GM21367 (cell line): ENCODE data around the gene S1PR2.
"Not testable (repeated sequence)": the region's sequence is repeated elsewhere in the genome, so short reads cannot be mapped to it uniquely, and the experiment has no call there.

ENCODE experiments used
- ATAC-seq: cut with Tn5 transposase; IDR thresholded peaks from one replicate; pipeline ENCODE4 v1.9.1; 2021; ENCODE audit not compliant: unreplicated experiment

The S1PR2 gene

DNA sequence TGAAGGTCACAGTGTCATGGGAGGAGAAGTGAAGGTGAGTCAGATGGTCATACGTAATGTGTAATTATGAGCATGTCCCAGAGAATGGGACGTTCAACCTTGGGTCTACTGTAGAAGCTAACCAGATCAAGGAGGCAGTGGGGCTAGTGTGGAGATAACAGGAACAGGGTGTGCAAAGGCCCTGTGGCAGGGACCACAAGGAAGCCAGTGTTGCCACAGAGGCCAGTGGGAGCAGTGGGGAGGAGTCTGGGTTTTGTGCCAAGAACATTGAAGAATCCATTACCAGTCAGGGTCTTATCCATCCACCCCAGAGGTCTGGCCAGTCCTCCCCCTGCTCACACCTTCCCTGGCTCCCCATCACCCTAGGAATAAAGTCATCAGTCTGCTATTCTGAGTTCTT, 24.2 kb upstream of the S1PR2 start:
- no peak for ATAC-seq

- ATAC-seq = no peak
These were observed 23.1 kb upstream of the S1PR2 start for GRCh38 chr19:10254244-10254643.

DNA sequence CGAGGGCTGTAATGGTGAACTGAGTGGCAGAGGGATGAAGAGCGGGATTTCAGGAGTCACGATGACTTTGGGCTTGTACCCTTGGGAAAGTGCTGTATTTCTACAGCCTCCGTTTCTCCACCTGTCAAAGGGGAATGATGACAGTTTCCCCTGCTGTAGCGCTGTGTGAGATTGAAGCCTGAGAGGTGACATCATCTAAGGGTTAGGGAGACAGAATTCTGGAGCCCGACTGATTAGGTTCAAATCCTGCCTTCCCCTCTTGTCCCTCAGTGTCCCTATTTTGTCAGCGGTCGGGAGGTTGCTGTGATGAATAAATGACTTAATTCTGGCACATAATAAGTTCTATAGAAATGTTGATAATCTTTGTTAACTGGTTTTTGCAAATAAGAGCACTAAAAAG, 21.6 kb upstream of the S1PR2 start:
- ATAC-seq = no peak

- ATAC-seq = peak; percentile 81
These were observed 20.9 kb upstream of the S1PR2 start, which contains the start of gene MRPL4 for GRCh38 chr19:10251792-10252694. Gene MRPL4, plus strand, starts transcription at chr19:10252214. Its CDS starts 40 bp downstream, at chr19:10252254.

- no peak for ATAC-seq
These were observed 15.4 kb upstream of the S1PR2 start for GRCh38 chr19:10246511-10246910.

DNA sequence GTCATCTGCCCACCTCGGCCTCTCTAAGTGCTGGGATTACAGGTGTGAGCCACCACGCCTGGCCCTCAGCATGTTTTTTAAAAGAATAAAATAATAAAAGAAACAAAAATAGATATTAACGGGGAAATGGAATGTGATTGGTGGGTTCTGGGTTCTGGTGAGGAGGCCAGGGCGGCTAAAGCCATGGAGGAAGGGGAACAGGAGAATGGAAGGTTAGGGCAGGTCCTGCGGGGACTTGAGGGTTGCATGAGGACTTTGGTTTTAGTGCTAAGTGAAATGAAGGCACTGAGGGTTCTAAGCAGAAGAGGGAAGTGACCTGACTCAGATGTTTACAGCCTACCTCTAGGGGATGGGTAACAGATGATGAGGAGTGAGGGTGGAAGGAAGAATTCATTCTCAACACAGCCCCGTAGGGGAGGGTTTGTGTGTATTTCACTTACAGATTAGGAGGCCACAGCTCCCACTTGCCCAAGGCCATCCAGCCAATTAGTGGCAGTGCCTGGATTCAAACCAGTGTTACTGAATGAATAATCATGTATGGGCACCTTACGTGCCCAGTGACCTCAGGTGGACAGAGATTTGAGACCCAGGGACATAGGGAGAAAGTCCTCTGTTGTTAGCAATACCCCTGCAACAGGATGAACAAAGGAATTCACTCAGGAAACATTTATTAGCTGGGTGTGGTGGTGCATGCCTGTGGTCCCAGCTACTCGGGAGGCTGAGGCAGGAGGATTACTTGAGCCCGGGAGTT, 14.2 kb upstream of the S1PR2 start:
- ATAC-seq = no peak

GRCh38 chr19:10243606-10244005, 12.5 kb upstream of the S1PR2 start:
- no peak for ATAC-seq

DNA sequence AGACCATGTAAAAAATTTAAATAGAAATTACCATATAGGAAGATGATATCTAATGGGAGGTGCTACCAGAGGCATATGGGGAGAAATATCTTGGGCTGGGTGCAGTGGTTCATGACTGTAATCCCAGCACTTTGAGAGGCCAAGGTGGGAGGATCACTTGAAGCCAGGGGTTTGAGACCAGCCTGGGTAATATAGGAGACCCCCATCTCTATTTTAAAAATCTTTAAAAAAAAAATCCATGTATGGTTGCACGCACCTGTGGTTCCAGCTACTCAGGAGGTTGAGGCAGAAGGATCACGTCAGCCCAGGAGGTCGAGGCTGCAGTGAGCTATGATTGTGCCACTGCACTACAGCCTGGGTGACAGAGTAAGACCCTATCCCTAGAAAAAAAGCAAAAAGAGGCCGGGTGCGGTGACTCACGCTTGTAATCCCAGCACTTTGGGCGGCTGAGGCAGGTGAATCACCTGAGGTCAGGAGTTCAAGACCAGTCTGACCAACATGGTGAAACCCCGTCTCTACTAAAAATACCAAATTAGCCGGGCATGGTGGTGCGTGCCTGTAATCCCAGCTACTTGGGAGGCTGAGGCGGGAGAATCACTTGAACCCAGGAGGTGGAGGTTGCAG, 10.8 kb upstream of the S1PR2 start:
- not testable (repeated sequence) for ATAC-seq

- no peak for ATAC-seq
These were observed 7.1 kb upstream of the S1PR2 start for GRCh38 chr19:10238172-10238783.

DNA sequence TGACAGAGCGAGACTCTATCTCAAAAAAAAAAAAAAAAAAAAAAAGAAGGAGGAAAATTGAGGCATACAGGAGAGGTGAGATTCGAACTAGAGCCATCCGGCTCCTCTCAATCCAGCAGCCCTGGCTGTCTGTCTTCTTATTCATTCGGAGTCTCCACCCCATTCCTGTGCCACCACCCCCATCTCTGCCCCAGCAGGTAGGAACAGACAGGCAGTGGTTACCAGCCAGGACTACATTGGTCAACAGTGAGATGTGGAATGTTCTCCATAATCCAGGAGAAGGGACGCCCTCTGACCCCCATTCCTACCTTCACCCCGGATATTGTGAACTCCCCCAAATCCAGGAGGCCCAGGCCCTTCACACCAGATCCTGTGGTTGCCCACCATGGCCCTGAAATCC, 6.6 kb upstream of the S1PR2 start:
- no peak for ATAC-seq

- not testable (repeated sequence) for ATAC-seq
These were observed 4.3 kb upstream of the S1PR2 start for GRCh38 chr19:10235409-10235808.

DNA sequence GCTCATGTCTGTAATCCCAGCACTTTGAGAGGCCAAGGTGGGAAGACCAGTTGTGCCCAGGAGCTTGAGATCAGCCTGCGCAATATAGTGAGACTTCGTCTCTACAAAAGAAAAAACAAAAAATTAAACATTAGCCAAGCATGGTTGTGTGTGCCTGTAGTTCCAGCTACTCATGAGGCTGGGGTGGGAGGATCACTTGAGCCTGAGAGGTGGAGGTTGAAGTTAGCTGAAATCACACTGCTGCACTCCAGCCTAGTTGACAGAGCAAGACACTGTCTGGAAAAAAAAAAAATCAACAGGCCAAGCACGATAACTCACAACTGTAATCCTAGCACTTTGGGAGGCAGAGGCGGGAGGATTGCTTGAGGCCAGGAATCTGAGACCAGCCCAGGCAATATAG, 3.9 kb upstream of the S1PR2 start:
- ATAC-seq = no peak

DNA sequence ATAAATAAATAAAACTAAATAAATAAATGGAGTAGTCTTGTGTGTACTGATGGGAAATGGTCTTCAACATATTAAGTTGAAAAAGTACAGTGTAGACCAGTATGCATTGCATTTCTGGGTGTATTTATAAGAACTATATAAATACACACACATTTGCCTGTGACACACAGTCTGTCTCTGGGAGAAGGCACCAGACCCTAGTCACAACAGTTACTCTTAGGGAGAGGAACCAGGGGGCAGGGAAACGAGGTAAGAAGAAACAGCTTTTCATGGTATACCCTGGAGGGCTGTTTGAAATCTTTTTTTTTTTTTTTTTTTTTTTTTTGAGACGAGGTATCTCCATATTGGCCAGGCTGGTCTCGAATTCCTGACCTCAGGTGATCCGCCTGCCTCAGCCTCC, 2.8 kb upstream of the S1PR2 start:
- ATAC-seq = no peak

- no peak for ATAC-seq
These were observed 589 bp upstream of the S1PR2 start for GRCh38 chr19:10231612-10232228.

GRCh38 chr19:10230173-10230860, 814 bp downstream of the S1PR2 start:
- ATAC-seq = no peak

- no peak for ATAC-seq
These were observed 2.2 kb downstream of the S1PR2 start for GRCh38 chr19:10228920-10229319.

DNA sequence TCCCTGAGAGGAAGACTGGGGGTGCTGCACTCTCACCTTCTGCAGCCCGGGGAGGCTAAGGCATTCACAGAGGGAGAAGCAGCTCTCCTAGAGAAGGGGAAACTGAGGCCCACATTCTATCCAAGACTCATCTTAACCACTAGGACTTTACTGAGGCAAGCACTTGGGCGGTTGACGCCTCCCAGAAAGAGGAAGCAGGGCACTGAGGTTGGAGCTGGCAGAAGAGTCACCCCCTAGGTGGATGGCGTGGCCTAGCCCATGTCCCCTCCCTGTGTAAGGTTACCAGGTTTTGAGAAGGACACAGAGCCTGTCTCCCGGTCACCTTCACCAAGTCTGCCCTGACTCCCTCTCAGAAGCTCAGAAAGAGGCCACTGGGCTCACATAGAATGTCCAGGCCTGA, 2.7 kb downstream of the S1PR2 start:
- no peak for ATAC-seq

GRCh38 chr19:10227026-10227971, 3.8 kb downstream of the S1PR2 start:
- ATAC-seq = no peak

DNA sequence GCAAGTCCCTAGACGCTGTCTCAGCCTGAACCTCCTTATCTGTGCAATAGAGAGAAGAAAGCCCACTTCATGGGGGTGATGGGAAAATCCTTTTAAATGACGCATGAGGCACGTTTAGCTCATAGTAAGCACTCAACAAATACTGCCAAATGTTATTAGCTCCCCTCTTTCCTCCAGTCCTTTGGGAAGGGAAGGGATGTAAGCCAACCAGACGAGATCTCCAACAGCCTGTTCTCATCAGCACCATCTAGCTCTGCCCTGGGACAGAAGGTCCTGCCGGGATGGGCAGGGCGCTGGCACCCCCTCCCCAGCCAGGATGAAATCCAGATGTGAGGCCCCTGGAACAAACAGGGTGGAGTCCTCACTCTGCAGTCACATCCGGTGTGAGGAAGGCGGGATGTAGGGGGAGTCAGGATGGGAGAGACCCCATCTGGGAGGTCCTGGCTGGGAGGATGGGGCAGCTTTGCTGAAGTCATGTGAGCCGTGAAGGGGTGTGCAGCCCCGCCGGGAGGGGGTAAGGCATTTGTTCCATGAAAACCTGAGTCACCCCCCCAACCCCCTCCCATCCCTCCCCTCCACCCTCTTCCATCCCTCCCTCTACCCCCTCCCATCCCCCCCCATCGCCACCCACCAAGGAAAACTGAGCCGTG, 4.6 kb downstream of the S1PR2 start:
- ATAC-seq = no peak
